CD4-positive, alpha-beta T cell treated with Interferon alpha-2 for 1 hour (primary cell): Measurements from ENCODE around the gene HSPBP1.

ENCODE experiments used
- DNase-seq, 2 donors: peaks; one replicate each; pipeline ENCODE4 v3.0.0-alpha.2; 2020 to 2022

The HSPBP1 gene

DNA sequence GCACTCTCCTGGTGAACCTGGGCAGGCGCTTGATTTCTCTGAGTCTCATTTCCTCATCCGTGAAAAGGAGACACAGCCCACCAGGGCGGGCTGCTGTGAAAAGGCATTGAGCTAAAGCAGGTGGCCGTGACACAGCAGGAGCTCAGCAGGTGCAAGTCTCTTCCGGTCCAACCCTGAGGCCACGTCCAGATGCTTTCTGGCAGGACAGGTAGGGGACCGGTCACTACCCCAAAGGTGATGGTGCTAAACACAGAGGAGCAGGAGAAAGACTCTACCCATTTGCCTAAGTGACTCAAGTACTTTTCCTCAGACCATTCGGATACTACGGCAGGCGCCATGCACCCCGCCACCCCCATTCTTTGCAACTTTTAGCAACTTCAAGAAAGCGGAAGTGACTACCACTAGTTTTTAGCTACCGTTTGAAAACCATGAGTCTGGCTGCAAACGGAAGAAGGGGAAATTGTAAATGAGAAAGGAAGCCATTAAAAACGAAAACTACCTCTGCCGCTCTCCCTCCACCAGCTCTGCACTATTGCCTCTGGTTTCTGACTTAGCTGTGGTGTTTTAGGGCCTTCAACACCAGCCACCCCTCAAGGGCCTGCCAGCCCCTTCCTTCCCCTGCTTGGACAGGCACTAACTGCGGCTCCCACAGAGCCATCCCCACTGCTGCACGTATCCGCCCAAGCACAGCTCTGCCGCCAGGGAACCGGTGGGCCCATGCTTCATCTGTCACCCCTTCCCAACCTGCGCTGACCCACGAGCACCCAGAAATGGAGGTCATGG is 25.9 kb downstream of the HSPBP1 start:
- peak; percentile 68 to 75 for DNase-seq

- DNase-seq, result no peak
Observed at GRCh38 chr19:55252760-55253663, 26.9 kb downstream of the HSPBP1 start.

DNA sequence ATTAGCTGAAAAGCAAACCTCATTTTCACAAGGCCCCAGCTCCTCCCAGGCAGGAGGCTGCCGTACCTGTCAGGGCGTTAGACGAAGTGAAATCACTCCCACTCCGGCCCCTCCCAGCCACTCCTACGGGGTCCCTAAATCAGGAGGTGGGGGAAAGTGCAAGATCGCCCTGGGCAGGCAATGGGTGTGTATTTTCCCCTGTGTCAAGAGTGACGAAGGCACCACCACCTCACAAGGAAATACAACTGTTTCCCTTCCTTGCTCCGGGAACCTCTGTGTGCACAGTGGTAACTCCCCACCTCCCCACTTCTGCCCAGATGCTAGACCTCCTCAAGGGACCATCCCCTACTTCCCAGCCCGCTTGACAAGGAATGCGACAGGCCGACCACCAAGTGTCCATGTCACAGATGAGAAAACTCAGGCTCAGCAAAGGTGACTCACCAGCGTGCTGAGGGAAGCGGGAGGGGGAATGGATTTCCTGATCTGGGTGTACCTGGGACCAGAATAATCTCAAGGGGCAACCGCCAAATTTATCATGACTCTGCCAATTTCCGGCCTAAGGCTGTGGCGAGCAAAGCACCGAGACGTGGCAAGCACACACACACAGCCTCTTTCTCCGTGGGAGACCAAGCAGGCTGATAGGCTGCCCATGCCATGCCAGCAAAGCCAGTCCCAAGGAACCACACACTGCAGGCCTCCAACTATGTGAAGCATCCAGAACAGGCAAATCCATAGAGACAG is 28.4 kb downstream of the HSPBP1 start:
- DNase-seq, result peak in 1 of 2 donors; percentile 59

- DNase-seq, result no peak
Observed at GRCh38 chr19:55250262-55251036, 29.5 kb downstream of the HSPBP1 start.

- no peak for DNase-seq
Observed at GRCh38 chr19:55249841-55250240, 30.1 kb downstream of the HSPBP1 start.

GRCh38 chr19:55248704-55249103 is 31.2 kb downstream of the HSPBP1 start:
- no peak for DNase-seq

GRCh38 chr19:55248166-55248675 is 31.7 kb downstream of the HSPBP1 start:
- DNase-seq, result no peak

DNA sequence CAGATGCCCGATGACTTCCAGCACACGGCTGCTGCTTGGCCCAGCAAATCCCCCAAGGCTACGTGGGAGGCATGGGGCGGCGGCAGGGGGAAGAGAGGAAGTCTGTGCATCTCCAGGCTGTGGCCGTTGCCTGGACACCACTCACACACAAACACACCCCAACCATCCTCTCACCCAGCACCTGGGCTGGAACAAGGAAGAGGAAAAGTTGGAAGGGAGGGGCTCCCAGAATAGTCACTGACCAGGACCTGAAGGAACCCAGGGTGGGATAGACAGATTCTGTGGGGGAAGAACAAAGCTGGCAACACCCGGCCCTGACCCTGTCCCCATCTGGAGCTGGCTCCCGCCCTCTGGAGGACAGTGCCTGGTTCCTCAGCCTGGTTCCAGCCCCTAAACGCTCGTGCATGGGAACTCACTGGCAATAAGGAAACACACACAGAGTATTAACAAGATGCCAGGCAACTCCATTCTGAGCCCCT is 32.2 kb downstream of the HSPBP1 start:
- DNase-seq, result no peak

GRCh38 chr19:55246462-55247451 is 33.2 kb downstream of the HSPBP1 start:
- no peak for DNase-seq

GRCh38 chr19:55245236-55245904 is 34.5 kb downstream of the HSPBP1 start:
- DNase-seq, result no peak

DNA sequence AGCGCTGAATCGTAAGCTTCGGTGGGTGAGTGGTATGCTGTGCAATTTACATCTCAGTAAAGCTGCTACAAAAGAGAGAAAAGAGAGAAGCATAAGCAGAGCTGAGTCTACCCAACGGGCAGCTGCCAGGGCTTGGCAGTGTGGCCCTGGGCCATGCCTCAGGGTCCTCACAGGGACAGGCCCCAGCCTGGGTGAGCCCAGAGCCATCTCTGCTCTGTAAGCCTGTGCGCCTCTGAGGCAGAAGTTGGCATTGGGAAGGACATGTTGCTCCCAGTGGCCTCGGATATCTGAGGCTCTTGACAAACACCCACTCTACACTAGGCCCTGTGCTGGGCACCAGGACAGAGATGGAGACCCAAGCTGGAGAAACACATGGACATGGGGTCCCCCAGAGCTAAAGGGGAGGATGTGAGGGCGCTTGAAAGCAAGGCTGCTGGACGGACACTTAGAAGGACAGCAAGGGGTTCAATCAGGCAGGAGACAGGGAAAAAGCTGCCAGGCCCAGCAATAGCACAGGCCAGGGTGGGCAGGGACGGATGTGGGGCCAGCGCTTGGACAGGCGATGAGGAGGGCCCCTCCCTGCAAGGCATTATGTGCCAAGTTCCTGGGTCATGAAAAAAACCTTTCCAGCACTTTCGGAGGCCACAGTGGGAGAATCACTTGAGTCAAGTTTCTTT is 35.8 kb downstream of the HSPBP1 start:
- no peak for DNase-seq

DNA sequence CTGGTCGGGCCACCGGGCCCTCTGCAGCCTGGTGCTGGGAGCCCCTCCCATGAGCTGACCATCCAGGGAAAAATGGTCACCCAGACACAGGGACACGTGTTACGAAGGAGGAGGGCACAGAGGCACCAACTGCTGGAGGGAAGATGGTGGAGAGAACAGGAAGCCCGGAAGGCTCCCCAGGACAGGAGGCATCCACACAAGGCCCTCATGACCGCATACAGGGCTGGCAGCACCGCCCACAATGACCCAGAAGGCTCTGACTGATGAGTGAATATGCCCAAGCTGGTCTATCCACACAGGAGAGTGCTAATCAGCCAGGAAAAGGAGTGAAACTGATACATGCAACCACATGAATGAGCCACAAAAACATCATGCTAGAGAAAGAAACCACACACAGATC is 37.4 kb downstream of the HSPBP1 start:
- DNase-seq, result no peak

- DNase-seq, result no peak
Observed at GRCh38 chr19:55241935-55242464, 37.9 kb downstream of the HSPBP1 start.

DNA sequence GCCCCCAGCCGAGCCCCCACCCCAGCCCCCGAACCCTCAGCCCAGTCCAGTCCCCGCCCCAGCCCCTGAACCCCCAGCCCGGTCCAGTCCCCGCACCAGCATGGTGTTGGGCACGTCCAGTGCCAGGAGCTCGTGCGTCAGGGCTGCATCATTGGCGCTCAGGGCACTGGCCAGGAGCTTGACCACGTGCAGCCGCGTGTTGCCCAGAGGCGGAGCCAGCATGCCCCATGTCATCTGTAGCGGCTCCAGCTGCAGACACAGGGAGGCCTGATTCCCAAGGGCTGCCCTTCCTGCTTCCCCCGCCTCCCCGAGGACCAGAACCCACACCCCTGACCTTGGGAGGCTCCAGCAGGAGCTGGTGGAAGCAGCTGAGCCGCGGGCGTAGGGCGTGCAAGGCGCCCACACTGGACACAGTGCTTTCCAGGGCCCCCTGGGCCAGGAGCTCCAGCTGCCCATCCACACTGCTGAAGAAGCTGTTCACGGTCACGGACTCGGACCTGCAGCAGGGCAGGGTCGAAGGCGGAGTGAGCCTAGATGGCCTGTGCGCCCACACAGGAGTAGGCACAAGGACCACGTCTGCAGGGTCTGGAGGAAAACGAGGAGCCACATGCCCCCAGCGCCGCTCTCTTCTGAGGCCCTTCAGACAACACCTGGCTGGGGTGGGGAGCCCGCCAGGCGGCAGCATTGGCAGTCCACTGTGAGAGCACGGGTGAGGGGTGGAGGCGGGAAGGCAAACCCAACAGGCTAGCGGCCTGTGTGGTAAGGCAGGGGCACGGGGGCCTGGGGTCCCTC is 38.6 kb downstream of the HSPBP1 start:
- DNase-seq, result no peak

- no peak for DNase-seq
Observed at GRCh38 chr19:55240713-55241020, 39.2 kb downstream of the HSPBP1 start.

DNA sequence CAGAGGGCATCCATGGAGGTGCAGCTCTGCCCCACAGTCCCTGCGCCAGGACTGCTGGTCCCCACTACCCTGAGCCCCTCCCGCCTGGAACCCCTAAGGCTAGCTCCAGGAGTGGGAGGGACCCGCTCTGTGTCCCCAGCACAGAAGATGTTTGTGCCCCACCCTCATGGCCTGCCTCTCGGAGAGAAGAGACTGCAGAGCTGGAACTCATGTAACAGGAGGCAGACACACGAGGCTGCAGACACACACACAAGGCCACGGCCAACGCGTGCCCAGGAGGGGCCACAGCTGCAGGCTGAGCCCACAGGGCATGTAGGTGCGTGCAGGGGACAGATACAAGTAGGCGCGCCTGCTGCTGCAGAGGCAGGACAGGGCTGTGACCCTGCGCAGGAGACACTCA is 40.9 kb downstream of the HSPBP1 start:
- no peak for DNase-seq

- DNase-seq, result no peak
Observed at GRCh38 chr19:55238030-55238429, 41.9 kb downstream of the HSPBP1 start.

- no peak for DNase-seq
Observed at GRCh38 chr19:55232986-55233385, 46.9 kb downstream of the HSPBP1 start.

GRCh38 chr19:55232286-55232602 is 47.7 kb downstream of the HSPBP1 start:
- no peak for DNase-seq
